GM18499 (cell line): ENCODE data around the gene EBF3.

Experiments used
- ATAC-seq: cut with Tn5 transposase; IDR thresholded peaks from one replicate; pipeline ENCODE4 v1.9.1; 2021; ENCODE audit warnings: moderate number of reproducible peaks; ENCODE audit not compliant: insufficient read depth, unreplicated experiment

Gene EBF3

DNA sequence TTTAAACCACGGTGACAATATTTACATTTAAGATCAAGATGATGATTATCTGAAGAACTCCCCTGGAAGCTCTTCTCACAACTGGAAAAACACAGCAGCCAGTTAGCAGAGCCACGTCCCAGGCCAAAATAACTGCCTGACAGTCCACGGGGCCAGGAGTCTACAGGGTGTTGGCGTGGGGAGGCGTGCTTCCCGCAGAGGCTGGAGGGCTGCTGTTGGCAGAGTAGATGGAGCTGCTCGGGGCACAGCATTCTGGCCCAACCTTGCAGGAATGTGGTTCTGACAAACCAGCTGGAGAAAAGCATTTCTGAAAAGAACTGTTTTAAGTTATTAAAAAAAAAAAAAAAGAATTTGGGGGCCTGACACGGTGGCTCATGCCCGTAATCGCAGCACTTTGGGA lies 177.9 kb downstream of the EBF3 start:
- ATAC-seq = no peak

DNA sequence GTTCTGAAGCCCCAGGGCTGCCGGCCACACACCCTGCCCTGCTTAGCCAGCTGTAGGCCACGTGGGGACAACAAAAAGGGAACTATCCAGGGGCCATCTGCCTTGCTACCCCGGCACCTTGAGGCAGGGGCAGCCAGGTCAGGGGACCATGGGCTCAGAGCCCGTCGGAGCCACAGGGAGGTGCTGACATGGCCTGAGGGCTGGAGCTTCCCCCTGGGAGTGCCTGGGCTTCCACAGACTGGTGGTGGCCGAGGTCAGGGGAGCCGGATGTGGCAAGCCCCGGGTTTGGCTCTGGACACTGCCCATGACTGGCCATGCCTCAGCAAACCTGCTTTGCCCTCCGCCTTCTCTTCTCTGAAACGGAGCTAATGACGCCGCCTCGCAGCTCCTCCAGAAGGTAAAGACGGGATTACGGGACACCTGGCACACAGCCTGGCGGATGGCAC lies 178.5 kb downstream of the EBF3 start:
- ATAC-seq = no peak
